GM18951 (cell line): ENCODE measurements around the gene ZDHHC18.

Experiments used
- POLR2A ChIP-seq: IDR thresholded peaks from 4 replicates; pipeline ENCODE4 v1.6.1; 2011; ENCODE audit warnings: mild to moderate bottlenecking; ENCODE audit not compliant: insufficient read length, insufficient read depth; ENCODE audit errors: extremely low read depth
- in situ Hi-C: fragments of 300-500 bp; cut with MboI; formaldehyde crosslinking; loops from one replicate; pipeline ENCODE4 v1.12.0; 2022; ENCODE audit warnings: low sequenced_read_pairs, mixed read lengths, inconsistent platforms; ENCODE audit not compliant: unreplicated experiment

ZDHHC18 gene

DNA sequence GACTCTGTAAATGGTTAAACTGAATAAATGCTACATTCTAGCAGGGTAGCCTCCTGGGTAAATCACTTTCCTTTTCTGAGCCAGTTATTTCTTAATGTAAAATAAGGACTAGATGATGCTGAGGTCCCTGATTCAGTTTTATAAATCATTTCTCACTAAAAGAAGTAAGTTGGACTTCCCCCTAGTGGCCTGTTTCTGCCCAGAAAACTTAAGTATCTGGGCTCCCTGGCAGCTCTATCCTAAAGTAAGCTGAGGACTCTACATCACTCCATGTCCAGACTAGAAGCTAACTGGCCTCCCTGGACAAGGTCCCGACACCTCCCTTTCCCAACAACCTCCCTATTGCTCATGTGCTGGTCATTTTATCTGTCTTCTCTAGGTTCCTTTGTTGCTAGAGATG lies 60.6 kb downstream of the ZDHHC18 start:
- in situ Hi-C loops = no loop called here
- no peak for TF ChIP-seq POLR2A

DNA sequence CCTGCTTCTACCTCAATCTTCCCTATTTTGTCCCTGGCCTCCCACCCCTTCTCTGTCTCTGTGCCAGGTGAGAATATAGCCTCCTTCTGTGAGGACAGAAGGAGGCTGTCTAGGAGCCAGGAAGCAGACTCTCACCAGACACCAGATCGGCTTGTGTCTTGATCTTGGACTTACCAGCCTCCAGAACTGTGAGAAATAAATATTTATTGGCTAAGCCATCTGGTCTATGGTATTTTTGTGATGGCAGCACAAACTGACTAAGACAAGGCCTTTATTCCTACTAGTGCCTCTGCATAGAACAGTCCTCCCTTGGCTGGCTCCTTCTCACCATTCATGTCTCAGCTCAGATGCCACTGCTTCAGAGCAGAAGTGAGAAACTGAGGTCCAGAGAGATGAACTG lies 61.7 kb downstream of the ZDHHC18 start:
- no peak for TF ChIP-seq POLR2A
- in situ Hi-C loops = no loop called here

GRCh38 chr1:26889551-26890466 lies 63.3 kb downstream of the ZDHHC18 start, which contains the start of gene GPN2:
Gene GPN2 (minus strand): TSS chr1:26890283. CDS start chr1:26890096, 187 bp downstream.
- peak; percentile 86 for TF ChIP-seq POLR2A
- in situ Hi-C loops = no loop called here

DNA sequence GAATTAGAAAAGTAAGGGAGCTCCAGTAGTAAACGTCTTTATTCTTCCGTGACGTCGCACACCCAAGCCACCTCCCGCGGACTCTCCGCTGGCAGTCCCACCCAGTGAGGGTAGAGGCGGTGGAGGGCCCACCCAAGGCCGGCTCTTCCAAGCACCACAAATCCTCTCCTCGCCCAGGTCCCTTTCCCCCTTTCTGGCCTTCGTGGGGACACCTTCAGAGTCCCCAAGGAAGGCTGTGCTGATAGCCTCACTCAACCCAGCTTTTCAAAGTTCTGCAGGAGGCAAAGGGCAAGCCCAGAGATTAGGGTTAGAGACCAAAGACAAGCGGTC lies 63.9 kb downstream of the ZDHHC18 start:
- in situ Hi-C loops = no loop called here
- no peak for TF ChIP-seq POLR2A

- no peak for TF ChIP-seq POLR2A
- in situ Hi-C loops = no loop called here
Observed at GRCh38 chr1:26894263-26894662, 67.8 kb downstream of the ZDHHC18 start.

GRCh38 chr1:26897351-26897750 lies 70.9 kb downstream of the ZDHHC18 start:
- TF ChIP-seq POLR2A = no peak
- in situ Hi-C loops = no loop called here

GRCh38 chr1:26900001-26900814 lies 73.7 kb downstream of the ZDHHC18 start, which contains the start of gene GPATCH3:
Gene GPATCH3 (minus strand): TSS chr1:26900467. CDS start chr1:26900442, 25 bp downstream.
- in situ Hi-C loops = no loop called here
- peak; percentile 87 for TF ChIP-seq POLR2A

DNA sequence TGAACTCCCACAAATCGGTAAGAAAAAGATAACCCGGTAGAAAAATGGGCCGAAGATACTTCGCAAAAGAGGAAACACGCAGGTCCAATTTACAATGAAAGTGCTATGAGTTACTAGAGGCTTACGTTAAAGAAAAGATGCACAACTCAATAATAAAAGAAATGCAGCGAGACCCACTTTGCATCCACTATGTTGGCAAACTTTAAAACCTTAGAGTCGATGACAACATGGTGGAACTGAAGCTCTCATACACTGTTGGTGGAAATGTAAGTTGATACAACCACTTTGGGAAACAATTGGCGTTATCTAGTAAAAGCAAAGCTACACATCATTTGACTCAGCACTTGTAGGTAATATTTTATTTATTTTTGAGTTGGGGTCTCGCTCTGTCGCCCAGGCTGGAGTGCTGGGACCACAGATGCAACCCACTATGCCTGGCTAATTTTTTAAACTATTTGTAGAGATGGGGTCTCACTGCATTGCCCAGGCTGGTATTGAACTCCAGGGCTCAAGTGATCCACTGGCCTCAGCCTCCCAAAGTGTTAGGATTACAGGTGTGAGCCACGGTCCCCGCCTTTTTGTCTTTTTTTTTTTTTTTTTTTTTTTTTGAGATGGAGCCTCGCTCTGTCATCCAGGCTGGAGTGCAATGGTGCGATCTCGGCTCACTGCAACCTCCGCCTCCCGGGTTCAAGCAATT lies 74.5 kb downstream of the ZDHHC18 start:
- in situ Hi-C loops = no loop called here
- TF ChIP-seq POLR2A = no peak
